ENCODE data around the gene TMEM201. TPM values are rescaled to one million over a fixed set of nuclear protein-coding genes. Genes with fewer than 3 reads are reported as not detected.

Gene TMEM201
- total RNA-seq, 2 experiments from 2014 or later: 7.5 to 21.9 TPM

- H3K9me2 ChIP-seq (ENCODE audit: insufficient read depth, low read length): no peaks in the 10 kb centered on the region
- H3K4me3 ChIP-seq (ENCODE audit: low read depth, low read length, poor library complexity, severe bottlenecking): no peak overlapping the region
- H2AFZ ChIP-seq (ENCODE audit: low read length): no peak overlapping the region
- H4K20me1 ChIP-seq (ENCODE audit: insufficient read depth, low read length): no peaks in the 10 kb centered on the region
- DNase-seq (ENCODE audit: low spot score): no peak
- no peaks in the 10 kb centered on the region for H3K4me1 ChIP-seq (ENCODE audit: insufficient read depth, low read length, poor library complexity, severe bottlenecking)
- H3K9me3 ChIP-seq (ENCODE audit: low read length): no peaks in the 10 kb centered on the region
- no peak overlapping the region for H3K27ac ChIP-seq (ENCODE audit: low read depth, low read length, poor library complexity, severe bottlenecking)
- intact Hi-C loops (cut with micrococcal nuclease; ENCODE audit: unreplicated experiment): no loop called here
- peaks cover 37% of the 10 kb centered on the region; the same call in 1 of the 2 replicates for H3K36me3 ChIP-seq (ENCODE audit: insufficient read depth, low read length)
- TF ChIP-seq CTCF (conservative IDR thresholded peaks at IDR 0.05; ENCODE audit: low read length) (no peak), EZH2phosphoT487 (IDR thresholded peaks at IDR 0.05; ENCODE audit: borderline replicate concordance, low read depth, low read length) (no peak)
- BruUV-seq (replicated peaks): no TSS peak
- no peaks in the 10 kb centered on the region for H3K79me2 ChIP-seq (ENCODE audit: insufficient read depth, low read depth, low read length)
- no peak overlapping the region for H3K4me2 ChIP-seq (ENCODE audit: low read length)
- POLR2A ChIA-PET: no interaction called here
- CTCF ChIA-PET (ENCODE audit: unreplicated experiment): no interaction called here
Observed at GRCh38 chr1:9601942-9602793, 13.5 kb downstream of the TMEM201 start.

- TF ChIP-seq EZH2phosphoT487 (IDR thresholded peaks at IDR 0.05; ENCODE audit: borderline replicate concordance, low read depth, low read length) (no peak), CTCF (conservative IDR thresholded peaks at IDR 0.05; ENCODE audit: low read length) (no peak)
- Histone ChIP-seq H3K4me2 (ENCODE audit: low read length) (no peak overlapping the region), H4K20me1 (ENCODE audit: insufficient read depth, low read length) (no peaks in the 10 kb centered on the region), H2AFZ (ENCODE audit: low read length) (no peak overlapping the region), H3K4me1 (ENCODE audit: insufficient read depth, low read length, poor library complexity, severe bottlenecking) (no peaks in the 10 kb centered on the region), H3K9me3 (ENCODE audit: low read length) (no peaks in the 10 kb centered on the region), H3K36me3 (ENCODE audit: insufficient read depth, low read length) (peaks cover 33% of the 10 kb centered on the region; the same call in 1 of the 2 replicates), H3K4me3 (ENCODE audit: low read depth, low read length, poor library complexity, severe bottlenecking) (no peak overlapping the region), H3K27ac (ENCODE audit: low read depth, low read length, poor library complexity, severe bottlenecking) (no peak overlapping the region), H3K9me2 (ENCODE audit: insufficient read depth, low read length) (no peaks in the 10 kb centered on the region), H3K79me2 (ENCODE audit: insufficient read depth, low read depth, low read length) (no peaks in the 10 kb centered on the region)
- ChIA-PET CTCF (ENCODE audit: unreplicated experiment) (no interaction called here), POLR2A (no interaction called here)
- BruUV-seq (replicated peaks): no TSS peak
- no peak for DNase-seq (ENCODE audit: low spot score)
- intact Hi-C loops (cut with micrococcal nuclease; ENCODE audit: unreplicated experiment): no loop called here
Observed at GRCh38 chr1:9602794-9603167, 14.1 kb downstream of the TMEM201 start.

GRCh38 chr1:9603307-9603706, 14.6 kb downstream of the TMEM201 start:
- Histone ChIP-seq H3K27ac (ENCODE audit: low read depth, low read length, poor library complexity, severe bottlenecking) (no peak overlapping the region), H2AFZ (ENCODE audit: low read length) (no peak overlapping the region), H3K79me2 (ENCODE audit: insufficient read depth, low read depth, low read length) (no peaks in the 10 kb centered on the region), H3K4me1 (ENCODE audit: insufficient read depth, low read length, poor library complexity, severe bottlenecking) (no peaks in the 10 kb centered on the region), H3K9me3 (ENCODE audit: low read length) (no peaks in the 10 kb centered on the region), H3K36me3 (ENCODE audit: insufficient read depth, low read length) (peaks cover 27% of the 10 kb centered on the region; the same call in 1 of the 2 replicates), H3K9me2 (ENCODE audit: insufficient read depth, low read length) (no peaks in the 10 kb centered on the region), H3K4me3 (ENCODE audit: low read depth, low read length, poor library complexity, severe bottlenecking) (no peak overlapping the region), H4K20me1 (ENCODE audit: insufficient read depth, low read length) (no peaks in the 10 kb centered on the region), H3K4me2 (ENCODE audit: low read length) (no peak overlapping the region)
- POLR2A ChIA-PET: no interaction called here
- intact Hi-C loops (cut with micrococcal nuclease; ENCODE audit: unreplicated experiment): no loop called here
- no TSS peak for BruUV-seq (replicated peaks)
- CTCF ChIA-PET (ENCODE audit: unreplicated experiment): no interaction called here
- no peak for DNase-seq (ENCODE audit: low spot score)
- TF ChIP-seq EZH2phosphoT487 (IDR thresholded peaks at IDR 0.05; ENCODE audit: borderline replicate concordance, low read depth, low read length) (no peak), CTCF (conservative IDR thresholded peaks at IDR 0.05; ENCODE audit: low read length) (no peak)

Data from OCI-LY7 (cell line).